ENCODE data around the gene CASP12.

DNA sequence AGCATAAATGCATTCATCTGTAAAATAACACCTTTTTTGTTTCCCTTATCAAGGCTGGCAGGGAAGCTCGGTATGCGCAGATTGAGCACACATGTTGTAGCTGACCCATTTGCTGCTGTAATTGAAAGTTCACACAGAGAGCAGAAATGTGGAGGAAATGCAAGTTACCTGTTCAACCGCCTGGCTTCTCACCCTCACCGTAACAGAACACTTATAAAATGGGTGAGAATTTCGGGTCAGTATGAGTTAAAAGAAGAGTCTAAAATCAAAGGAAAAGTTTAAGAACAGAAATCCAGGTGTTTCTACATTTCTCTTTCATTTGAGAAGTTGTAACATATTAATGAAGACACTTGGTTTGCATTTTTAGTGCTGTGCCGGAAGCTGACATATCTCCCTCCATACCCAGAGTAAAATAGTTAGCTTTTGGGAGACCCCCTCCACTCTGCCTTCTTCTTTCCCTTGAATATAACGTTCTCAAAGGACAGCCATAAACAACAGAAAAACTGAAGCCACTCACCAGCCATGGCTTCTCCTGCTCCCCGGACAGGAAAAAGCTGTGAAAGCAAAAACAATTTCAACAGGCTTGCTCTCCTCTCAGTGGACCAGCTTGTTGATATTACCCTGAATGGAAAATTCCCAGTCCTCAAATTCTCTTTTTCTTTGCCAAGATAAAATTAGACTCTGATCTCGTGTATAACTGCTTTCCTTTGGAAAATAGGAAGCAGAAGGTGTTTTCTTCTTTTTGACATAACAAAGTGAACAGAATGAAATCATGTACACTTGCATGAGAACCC lies at the start of gene CASP12:
- TF ChIP-seq CTCF (IDR thresholded peaks at IDR 0.05; ENCODE audit: low read length) (no peak), EZH2 (IDR thresholded peaks at IDR 0.05; ENCODE audit: borderline replicate concordance, low read length) (no peak)

Measured in OCI-LY1 (cell line).